NCI-H2227 (cell line): ENCODE results near the gene ATF4.

Experiments
- DNase-seq: peaks from one replicate; lab custom pipeline; 2025; ENCODE audit not compliant: unreplicated experiment; lab: John Stamatoyannopoulos, UW

Gene ATF4

DNA sequence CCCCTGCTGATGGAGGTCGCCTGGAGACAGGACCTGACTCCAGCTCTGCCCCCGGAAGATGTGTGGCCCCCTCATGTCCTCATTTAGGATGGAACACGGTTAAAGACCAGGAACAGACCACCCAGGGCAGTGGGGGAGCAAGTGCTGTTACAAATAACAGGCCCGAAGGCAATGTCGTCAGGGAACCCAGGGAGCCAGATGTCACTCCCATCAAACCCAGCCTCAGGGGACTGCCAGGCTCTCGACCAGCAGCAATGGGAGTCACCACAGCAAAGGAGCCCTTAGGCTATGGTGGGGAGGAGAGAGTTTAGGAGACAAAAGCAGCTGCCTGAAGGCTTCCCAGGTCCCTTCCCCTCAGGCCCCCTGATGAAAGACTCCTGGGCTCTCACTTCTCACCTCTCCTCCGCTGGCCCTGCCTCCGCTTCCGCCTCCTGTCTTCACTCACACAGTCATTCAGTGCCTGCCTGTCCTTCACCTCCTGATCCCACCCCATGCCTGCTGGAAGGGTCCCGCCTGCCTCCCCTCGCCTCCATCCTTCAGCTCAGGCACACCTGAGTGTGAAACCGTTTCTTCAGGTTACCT is 7.8 kb downstream of the ATF4 start:
- DNase-seq = no peak

DNA sequence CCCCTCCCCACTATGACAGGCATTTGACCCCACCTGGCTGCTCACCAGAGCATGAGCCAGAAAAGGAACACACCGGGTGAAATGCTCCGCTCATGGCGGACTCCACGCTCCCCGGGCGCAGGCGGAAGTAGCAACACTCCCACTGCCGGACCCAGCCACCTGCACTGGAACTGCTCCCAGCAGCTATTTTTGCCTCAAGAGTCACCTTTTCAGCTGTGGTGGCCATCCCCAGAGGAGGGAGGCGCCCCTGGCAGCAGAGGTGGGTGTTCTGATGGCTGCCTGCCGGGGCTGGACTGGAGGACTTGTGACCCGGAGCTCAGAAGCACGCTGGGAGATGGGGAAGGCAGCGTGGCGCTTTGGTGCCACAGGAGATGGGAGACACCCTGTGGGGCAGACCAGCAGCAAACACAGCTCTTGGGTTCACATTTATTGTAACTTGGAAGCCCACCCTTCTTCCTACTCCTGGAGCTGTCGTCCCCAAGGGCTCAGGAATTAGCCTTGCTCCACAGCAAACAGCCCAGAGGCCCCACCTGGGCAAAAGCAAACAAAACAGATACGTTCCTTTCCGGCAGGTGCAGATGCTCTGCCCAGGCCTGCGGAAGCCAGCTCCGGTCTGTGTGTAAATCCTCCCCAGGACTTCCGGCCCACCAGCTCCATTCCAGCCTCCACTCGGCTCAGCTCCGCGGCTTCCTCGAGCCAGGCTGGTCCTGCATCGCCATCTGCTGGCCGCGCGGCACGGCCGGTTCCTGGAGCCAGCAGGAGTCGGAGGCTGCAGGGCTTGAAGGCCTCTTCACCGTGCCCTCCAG is 8.5 kb downstream of the ATF4 start:
- DNase-seq = peak; percentile 90

DNA sequence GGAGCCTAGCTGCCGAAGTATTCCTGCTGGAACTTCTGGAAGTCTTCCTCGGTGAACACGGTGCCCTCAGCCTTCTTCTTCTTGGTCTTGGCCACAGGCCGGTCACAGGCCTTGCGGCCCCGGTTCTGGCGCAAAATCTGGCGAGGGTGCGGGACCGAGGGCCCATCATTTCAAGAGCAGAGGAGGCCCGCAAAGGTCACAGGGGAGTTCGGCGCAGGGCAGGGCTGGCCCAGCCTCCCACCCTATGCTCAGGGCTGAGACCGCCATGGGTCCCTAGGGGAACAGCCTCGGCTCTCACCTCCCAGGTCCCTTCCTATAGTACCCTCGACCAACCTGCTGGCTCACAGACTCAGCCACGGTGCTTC is 9.1 kb downstream of the ATF4 start:
- no peak for DNase-seq

DNA sequence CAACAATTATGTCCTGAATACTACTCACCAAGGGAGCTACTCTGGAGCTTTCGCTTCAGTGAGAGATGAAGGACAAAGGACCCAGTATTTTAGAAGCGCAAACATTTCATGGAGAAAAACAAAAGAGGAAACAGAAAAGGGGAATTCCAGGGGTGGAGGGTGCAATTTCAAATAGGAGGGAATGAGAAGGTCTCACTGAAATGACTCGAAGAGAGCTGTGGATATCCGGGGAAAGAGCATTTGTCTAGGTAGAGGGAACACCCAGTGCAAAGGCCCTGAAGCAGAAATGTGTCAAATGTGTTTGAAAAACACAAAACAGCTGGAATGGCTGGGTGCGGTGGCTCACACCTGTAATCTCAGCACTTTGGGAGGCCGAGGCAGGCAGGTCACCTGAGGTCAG is 9.8 kb downstream of the ATF4 start:
- DNase-seq = no peak

DNA sequence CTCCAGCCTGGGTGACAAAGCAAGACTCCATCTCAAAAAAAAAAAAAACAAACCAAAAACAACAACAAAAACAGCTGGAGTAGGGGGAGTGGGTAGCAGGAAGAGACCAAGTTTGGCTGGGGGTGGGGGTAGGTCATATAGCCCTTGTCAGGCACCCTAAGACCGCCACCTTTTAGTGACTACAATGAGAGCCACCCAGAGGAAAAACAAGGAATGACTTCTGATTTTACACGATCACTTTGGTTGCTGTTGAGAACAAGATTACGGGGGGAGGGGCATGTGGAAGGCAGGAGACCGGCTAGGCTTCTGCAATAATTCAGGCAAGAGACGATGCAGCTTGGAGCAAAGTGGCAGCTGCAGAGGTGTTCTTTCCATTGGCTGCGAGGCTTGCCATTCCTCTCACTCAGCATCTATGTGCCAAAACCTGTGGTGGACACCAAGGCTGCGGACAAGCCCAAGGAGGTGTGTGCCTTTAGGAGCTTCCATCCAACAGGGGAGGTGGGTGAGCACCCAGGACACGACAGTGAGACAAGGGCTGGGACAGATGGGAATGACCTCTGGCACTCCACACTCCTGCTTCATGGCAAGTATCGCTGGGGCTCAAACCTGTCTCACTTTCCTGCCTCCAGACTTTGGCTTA is 10.4 kb downstream of the ATF4 start:
- peak; percentile 69 for DNase-seq

DNA sequence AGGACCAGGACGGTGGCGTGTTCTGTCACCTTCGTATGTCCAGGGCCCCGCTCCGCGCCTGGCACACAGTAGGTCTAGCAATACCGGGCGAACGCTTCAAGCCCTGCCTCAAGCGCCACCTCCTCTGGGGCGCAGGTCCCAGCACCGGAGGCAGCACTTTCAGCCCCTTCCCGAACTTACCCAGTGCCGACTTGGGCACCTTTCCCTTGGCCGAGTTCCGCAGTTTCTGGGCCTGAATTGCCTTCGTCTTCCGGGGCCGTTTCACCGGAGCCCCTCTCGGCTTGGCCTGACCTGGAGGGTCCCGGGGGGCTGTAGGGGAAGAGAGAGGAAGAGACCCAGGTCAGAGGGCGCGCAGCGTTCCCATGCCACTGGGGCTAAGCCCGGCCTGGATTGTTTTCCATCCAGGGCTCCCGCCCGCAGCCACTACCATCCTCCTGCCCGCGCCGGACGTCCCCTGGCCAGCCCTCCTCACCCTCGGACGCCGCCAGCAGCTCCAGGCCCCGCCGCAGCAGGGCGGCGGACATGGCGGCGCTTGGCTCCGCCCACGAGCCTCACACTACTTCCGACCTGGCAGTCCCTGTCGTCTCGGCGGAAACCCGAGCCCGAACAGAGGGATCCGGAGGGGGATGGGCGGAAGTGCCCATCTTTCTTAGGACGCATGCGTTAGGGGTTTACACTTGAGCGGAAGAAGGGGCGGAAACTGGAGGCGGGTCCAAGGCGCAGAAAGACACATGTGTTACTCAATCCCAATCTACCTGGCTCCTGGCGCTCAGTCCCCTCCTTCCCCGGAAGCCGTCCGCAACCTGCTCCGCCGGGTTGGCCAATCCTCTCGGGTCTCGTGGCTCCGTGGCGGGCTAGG is 12.1 kb downstream of the ATF4 start, which contains the start of gene RPS19BP1:
Gene RPS19BP1, minus strand, starts transcription at position 534 of the 859 bp plus-strand sequence. Its CDS starts 10 bp downstream, at position 524.
- DNase-seq = peak; percentile 98

DNA sequence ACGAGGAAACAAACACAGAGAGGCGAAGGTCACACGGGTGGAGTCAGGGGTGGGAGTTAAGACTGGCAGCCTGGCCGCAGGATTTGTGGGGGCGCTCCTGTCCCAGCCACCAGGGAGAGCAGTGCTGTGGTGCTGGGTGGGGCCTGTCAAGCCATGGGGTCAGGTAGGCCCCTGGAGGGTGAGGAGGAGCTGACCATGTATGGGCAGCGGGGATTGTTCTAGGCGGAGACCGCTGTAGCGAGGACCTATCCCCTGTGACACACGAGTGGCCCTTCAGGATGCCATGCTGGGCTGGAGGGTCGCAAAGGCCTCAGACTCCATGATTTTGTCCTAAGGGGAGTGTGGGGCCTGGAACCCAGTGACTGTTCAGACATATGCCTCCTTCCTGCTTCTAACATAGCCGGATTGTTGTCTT is 13.7 kb downstream of the ATF4 start:
- DNase-seq = no peak

DNA sequence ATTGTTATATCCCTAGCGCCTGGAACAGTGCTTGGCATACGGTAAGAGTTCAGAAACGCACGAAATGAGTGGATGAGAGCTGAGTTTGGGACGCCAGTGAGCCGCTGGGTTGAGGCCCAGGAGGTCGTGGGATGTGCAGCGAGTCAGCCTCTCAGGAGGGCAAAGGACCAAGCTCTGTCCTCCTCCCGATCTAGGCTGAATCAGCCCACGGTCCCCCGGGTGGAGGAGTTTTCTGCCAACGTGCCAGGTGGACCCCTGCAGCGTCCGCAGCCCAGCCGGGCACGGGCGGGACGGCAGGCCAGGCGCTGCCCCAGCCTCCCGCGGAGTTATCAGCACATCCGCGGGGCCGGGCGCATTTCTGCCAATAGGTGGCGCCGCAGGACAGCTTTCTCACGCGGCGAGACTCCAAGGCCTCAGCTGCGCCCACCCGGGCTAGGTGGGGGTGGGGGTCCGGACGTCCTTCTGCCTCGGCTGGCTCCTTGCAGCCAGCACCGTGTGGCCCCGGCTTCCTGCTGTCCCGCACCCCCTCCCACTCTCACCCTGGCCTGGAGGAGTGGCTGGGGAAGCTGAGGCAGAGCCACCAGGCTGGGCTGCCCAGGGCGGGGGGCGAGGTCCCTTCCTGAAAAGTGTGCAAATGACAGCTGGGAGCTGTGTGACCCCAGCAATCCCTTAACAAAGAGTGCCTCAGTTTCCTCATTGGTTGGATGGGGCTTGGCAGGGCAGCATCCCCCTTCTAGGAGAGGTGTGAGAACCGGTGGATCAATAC is 14.4 kb downstream of the ATF4 start:
- peak; percentile 85 for DNase-seq

DNA sequence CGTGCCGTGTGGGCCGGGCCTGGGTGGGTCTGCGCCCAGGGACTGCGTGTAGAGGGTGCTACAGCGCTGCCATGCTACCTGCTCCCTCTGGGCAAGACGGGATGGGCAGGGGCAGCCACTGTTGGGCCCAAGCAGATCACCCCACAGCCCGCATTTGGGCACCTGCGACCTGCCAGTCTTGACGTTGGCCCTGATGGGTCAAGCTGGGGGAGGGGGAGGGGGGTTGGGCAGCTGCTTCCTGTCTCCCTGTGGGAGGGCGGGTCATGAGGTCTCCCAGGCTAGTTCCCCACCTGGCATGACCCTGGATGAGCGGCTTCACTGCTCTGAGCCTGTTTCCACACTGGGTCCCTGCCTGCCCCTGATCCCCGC is 15.0 kb downstream of the ATF4 start:
- no peak for DNase-seq

DNA sequence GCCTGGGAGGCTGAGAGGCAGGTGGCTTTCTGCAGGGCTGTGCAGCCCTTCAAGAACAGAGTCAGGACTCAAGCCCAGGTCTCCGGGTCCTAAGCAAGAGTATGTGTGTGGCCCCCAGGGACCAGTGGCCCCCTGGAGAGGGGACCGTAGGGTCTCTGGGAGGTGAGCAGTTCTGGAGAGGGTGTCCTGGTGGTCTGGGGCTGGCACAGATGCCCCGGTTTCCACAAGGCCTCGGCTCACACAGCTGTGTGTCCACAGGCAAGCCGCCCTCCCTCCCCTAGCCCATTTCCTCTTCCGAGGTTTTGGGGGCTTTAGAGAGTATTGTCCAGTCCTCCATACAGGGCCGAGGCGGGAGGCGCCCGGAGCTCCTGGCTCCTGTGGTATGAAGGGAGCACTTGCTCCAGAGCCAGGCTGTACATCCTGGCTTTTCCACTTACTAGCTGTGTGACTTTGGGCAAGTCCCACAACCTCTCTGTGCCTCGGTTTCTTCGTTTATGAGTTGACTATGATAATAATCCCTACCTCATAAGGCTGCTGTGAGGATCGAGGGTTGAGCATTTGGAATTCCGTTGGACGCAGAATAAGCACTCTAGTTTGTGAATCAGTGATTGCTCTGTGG is 15.6 kb downstream of the ATF4 start:
- DNase-seq = no peak

DNA sequence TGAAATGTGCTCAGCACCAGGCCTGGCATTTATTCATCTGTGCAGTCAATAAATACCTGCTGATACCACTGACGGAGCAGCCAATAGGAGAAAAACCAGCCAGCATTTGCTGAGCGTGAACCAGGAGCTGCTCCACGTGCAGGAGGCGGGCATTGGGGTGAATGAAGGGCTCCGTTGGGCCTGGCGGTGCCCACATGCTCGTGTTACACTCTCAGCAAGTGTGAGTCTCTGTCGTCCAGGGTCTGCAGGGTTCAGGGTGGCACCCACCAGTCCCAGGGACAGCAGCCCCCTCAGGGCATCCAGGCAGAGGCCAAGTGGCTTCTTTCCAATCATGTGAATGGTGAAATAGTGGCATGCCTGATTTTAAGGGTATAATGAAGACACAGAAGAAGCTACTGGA is 16.3 kb downstream of the ATF4 start:
- DNase-seq = no peak

DNA sequence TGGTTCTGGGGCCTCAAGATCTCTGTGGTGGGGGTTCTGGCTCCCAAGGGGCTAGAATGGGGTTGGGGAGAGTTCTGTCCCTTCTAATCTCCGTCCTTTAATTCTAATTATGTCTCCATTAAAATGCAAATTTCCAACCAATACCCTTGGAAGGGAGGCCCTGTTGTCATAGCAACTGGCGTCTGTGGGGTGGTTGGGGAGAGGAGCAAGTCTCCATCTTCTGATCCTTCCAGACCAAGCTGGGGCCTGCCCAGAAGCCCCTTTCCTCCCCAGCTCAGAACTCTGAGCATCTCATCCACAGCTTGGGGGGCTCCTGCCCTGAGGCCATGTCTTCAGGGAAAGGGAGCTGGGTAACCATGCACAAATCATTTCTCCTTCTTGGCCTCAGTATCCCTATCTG is 17.6 kb downstream of the ATF4 start:
- no peak for DNase-seq

DNA sequence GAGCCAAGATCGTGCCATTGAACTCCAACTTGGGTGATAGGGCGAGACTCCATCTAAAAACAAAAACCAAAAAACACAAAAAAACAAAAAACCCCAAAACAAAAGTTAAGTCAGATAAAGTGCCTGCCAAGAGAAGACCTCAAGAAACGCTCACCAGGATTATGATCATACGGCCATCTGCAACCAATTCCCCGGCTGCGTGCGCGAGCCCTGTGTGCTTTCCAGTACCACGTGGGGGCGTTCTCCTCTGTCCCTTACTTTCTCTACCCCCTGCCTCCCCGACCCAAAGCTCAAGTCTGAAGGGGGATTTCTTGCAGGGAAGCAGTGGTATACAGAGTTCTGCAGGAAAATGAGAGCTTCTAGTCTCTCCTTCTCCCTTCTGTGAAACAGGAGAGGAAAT is 22.7 kb downstream of the ATF4 start:
- peak; percentile 52 for DNase-seq

DNA sequence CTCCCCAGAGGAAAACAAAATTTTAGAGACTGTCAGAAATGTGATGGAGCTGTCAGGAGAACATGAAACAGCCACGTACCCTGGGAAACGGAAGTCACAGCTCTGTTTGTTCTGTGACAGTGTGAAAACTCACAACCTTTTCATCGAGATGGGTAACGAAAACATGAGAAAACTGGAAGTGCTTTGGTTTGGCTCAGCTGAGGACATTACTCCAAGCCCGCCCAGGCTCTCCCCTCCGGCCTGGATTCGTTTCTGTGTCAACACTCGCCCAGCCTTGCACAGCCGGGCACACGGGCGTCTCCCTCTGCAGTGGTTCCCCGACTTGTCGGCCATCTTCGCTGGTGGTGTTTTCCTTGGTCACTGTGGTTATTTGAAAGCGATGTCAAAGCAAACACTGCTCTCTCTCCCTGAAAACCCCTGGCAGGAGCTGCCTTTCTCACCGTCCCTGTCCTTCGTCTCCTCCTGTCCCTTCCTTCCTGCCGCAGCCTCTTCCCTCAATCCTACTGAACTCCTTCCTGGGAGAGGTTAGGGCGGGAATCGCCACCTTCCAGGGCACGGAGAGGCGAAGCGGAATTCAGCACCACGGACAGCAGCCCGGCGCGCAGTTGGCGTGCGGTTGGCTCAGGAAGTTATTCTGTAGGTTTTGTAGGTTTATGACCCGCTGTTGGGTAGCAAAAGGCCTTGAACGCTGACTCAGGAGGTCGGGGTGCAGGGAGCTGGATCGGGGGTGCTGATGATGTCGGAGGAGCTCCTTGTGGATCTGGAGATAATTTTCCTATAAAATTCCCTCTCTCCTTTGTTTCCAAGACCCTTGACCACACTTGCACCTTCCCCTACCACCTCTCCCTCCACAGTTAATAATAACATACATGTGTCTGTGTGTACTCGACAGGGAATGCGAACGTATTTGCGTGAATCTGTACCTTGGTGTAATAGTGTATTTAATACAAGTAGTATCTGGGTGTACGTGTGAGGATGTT is 25.3 kb downstream of the ATF4 start:
- DNase-seq = no peak

DNA sequence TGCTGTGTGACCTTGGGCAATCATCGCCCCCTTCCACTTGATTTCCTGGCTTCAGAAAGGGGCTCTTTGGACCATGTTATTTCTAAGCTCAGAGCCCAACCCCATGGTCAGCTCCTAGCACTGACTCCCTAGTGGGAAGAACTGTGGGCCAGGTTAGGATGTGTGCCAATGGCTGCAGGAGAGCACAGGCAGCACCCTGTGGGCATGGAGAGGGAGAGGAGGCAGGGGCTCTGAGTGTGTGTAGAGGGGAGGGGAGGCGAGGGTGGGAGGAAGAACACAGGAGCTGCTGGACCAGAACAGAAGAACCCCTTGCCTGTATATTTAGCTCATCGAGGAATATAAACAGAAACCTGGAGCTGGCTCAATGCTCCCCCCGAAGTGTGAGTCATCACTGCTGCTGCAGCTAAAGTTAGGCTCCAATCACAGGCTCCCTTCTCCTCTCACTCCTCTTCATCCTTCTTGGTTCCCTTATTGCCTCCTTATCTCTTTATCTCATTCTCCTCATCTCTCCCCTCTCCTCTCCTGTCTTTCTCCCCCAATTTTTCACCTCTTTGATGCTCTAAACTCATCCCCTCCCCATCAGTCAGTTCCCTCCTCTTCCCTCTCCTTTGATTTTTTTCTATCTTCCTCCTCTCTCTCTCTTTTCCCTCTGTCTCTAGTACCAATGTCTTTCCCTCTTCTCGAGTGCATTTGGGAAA is 26.7 kb downstream of the ATF4 start:
- no peak for DNase-seq

DNA sequence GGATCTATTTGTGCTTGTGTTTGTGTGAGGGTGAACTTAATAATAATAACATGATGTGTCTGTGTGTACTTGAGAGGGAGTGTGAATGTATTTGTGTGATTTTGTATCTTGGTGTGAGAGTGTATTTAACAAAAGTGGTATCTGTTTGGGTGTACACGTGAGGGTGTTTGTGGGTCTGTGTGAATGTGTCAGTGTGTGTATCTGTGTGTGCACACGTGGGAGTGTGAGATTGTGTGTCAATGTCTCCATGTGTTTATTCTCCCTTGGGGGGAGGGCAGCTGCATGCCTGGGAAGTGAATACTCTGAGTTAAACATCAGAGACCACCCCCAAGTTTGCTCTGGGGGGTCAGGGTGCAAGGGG is 27.2 kb downstream of the ATF4 start:
- no peak for DNase-seq

DNA sequence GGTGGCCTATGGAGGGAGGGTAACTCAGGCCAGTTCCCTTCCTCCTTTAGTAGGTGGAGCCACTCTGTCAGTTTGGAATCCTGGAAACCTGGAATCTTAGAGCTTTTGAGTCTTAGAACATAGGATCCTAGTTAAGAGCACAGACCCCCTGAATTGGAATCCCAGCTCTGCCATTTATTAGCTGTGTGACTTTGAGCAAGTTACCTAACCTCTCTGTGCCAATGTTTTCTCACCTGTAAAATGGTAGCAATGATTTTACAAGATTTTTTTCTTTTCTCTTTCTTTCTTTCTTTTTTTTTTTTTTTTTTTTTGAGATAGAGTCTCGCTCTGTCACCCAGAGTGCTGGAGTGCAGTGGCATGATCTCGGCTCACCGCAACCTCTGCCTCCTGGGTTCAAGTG is 33.1 kb downstream of the ATF4 start:
- no peak for DNase-seq

DNA sequence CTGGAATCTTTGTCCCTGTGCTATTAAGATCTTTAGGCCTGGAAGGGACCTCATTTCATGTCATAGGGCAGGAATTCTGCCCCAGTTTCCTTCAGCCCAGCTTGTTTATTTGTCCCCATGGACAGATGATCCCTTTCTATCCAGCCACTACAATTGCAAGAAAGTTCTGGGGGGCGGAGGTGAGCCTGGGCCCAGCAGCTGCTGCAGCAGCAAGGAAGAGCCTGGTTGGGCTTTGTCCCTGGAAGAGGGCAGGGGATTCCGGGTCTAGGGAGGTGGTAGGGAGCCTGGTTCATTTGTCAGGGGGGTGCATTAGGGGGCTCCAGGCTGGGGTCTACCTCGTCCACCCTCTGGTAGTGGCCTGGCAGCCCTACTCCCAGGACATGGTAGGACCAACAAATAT is 33.8 kb downstream of the ATF4 start:
- DNase-seq = no peak
